Measurements from ENCODE around the gene KCNJ14.
"Not testable (repeated sequence)": the region's sequence is repeated elsewhere in the genome, so short reads cannot be mapped to it uniquely, and the experiment has no call there.

Gene KCNJ14

GRCh38 chr19:48483301-48483700 lies 27.9 kb downstream of the KCNJ14 start:
- H3K4me3 ChIP-seq (ENCODE audit: low read depth, low read length) = no peak overlapping the region
- DNase-seq (ENCODE audit: low read depth) = no peak

GRCh38 chr19:48484247-48484893 lies 29.0 kb downstream of the KCNJ14 start:
- no peak for DNase-seq (ENCODE audit: low read depth)
- H3K4me3 ChIP-seq (ENCODE audit: low read depth, low read length) = no peak overlapping the region

DNA sequence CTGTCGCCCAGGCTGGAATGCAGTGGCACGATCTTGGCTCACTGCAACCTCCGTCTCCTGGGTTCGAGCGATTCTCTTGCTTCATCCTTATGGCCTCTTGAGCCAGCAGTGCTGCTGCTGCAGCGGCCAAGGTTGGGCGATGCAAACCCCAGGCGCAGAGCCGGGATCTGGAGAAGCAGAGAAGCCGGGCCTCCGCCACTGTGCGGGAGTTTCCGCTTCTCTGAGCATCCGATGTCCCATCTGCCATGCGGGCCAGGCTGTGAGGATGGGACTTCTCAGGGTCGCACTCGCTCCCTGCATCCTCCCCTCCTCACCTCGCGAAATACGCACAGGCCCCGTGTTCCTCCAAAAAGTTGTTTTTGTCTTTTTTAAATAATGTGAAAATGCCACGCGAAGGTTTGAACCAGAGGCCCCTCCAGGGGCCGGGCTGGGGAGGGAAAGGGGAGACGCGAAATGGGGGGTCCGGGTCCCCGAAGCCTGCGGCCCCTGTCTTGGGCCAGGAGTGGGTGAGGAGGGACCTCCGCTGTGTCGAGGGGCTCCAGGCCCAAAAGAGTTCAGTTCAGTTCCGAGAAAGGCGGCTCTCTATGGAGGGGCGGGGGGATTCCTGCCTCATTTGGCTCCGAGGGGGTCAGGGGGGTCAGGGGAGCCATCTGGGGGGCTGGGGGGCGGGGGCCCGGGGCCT lies 29.7 kb downstream of the KCNJ14 start:
- DNase-seq (ENCODE audit: low read depth) = no peak
- no peak overlapping the region for H3K4me3 ChIP-seq (ENCODE audit: low read depth, low read length)

- DNase-seq (ENCODE audit: low read depth) = not testable (repeated sequence)
Measured at GRCh38 chr19:48486706-48487105, 31.3 kb downstream of the KCNJ14 start.

GRCh38 chr19:48487544-48487943 lies 32.2 kb downstream of the KCNJ14 start:
- no peak overlapping the region for H3K4me3 ChIP-seq (ENCODE audit: low read depth, low read length)
- no peak for DNase-seq (ENCODE audit: low read depth)

More at GRCh38 chr19:48486706-48487105, 31.3 kb downstream of the KCNJ14 start:
- H3K4me3 ChIP-seq (ENCODE audit: low read depth, low read length) = not testable (repeated sequence)

- no peak overlapping the region for H3K4me3 ChIP-seq (ENCODE audit: low read depth, low read length)
- DNase-seq (ENCODE audit: low read depth) = no peak
Measured at GRCh38 chr19:48487948-48488347, 32.6 kb downstream of the KCNJ14 start.

GRCh38 chr19:48488478-48488877 lies 33.1 kb downstream of the KCNJ14 start:
- not testable (repeated sequence) for H3K4me3 ChIP-seq (ENCODE audit: low read depth, low read length); DNase-seq (ENCODE audit: low read depth)

- DNase-seq (ENCODE audit: low read depth) = no peak
- no peak overlapping the region for H3K4me3 ChIP-seq (ENCODE audit: low read depth, low read length)
Measured at GRCh38 chr19:48489608-48490216, 34.3 kb downstream of the KCNJ14 start.

GRCh38 chr19:48490981-48491792 lies 35.8 kb downstream of the KCNJ14 start:
- no peak for DNase-seq (ENCODE audit: low read depth)
- no peak overlapping the region for H3K4me3 ChIP-seq (ENCODE audit: low read depth, low read length)

- DNase-seq (ENCODE audit: low read depth) = no peak
- no peak overlapping the region for H3K4me3 ChIP-seq (ENCODE audit: low read depth, low read length)
Measured at GRCh38 chr19:48491793-48492123, 36.4 kb downstream of the KCNJ14 start.

DNA sequence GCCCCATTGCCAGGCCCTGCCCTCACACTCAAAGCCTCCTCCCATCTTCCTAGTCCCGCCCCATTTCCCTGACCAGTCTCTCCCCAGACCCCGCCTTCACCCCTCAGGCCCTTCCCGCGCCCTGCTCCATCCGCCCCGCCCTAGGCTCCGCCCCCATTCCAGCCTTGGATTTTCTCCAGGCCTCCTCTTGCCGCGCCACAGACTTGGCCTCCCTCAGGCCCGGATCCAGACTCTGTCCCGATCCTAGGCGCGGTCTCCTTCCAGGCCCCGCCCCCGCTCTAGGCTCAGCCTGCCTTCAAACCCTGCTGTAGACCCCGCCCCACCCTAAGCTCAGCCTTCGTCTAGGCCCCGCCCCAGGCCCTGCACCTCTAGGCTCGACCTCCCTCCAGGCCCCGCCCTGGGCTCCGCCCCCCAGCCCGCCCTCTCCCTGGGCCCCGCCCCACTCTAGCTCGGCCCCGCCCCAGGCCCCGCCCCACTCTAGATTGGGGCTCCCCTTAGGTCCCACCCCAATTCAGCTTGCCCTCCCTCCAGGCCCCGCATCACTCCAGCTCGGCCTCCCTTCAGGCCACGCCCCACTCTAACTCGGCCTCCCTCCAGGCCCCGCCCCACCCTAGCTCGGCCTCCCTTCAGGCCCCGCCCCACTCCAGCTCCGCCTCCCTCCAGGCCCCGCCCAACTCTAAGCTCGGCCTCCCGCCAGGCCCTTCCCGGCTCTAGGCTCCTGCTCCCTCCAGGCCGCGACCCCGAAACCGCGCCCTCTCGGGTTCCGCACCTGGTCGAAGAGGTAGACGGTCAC lies 37.7 kb downstream of the KCNJ14 start:
- peak overlapping the region; percentile 59 for H3K4me3 ChIP-seq (ENCODE audit: low read depth, low read length)
- DNase-seq (ENCODE audit: low read depth) = peak; percentile 92

GRCh38 chr19:48493718-48494401 lies 38.5 kb downstream of the KCNJ14 start:
- DNase-seq (ENCODE audit: low read depth) = no peak
- peak overlapping the region; percentile 59 for H3K4me3 ChIP-seq (ENCODE audit: low read depth, low read length)

DNA sequence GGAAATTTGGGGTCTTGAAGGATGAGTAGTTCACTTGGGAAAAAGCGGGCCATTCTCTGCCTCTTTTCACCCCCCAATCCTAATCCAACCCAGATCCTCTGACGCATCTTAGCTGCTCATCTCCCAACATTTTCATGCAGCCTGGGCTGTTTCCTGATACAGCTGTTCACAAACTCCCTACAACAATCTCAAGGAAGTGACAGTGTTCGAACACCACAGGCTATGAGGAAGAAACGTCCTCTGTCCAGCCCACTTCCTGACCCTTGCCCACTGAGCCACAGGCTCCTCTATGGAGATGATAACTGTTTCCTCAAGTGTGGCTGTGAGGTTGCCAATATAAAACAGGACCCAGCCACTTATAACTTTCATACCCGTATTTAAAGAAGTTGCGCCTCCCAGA lies 40.0 kb downstream of the KCNJ14 start:
- no peak for DNase-seq (ENCODE audit: low read depth)
- no peak overlapping the region for H3K4me3 ChIP-seq (ENCODE audit: low read depth, low read length)

GRCh38 chr19:48496959-48497727 lies 41.8 kb downstream of the KCNJ14 start:
- H3K4me3 ChIP-seq (ENCODE audit: low read depth, low read length) = no peak overlapping the region
- no peak for DNase-seq (ENCODE audit: low read depth)

GRCh38 chr19:48497728-48498594 lies 42.6 kb downstream of the KCNJ14 start:
- DNase-seq (ENCODE audit: low read depth) = no peak
- H3K4me3 ChIP-seq (ENCODE audit: low read depth, low read length) = no peak overlapping the region

DNA sequence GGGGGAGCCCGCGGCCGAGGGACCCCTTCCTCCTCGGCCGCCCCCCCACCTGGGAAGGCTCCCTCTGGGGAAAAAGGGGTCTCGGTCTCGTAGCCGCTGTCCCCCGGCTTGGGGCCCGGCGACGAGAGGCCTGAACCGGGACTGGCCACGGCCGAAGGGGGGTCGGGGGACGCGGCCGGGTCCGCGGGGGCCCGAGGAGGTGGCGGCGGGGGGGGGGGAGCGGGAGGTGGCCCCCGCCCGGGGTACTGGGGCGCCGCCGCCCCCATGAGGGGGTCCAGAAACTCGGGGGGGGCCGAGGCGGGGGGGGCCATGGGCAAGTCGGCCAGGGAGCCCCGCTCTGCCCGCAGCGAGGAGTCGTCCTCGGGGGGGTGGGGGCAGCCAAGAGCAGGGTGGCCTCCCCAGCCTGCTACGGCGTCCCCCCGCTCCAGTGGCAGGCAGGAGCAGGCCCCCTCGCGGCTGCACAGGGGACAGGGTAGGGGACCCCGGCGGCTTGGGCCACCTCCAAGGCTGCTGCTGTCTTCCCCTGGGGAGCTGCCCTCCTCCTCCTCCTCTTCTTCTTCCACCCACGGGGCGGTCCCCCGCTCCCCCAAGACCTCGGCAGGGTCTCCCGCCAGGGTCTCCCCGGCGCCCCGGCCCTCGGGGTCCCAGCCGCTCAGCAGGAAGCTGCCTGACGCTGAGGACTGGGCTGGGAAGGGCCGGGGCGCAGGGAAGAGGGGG lies 43.4 kb downstream of the KCNJ14 start:
- H3K4me3 ChIP-seq (ENCODE audit: low read depth, low read length) = no peak overlapping the region
- DNase-seq (ENCODE audit: low read depth) = no peak

All from skeletal muscle cell (primary cell).